Activated T-cell treated with anti-CD3 and anti-CD28 coated beads, Interleukin-2, amount 50 U/mL, for 72 hours (primary cell): ENCODE measurements around the gene STAM2. TPM values are rescaled to one million over a fixed set of nuclear protein-coding genes. Genes with fewer than 3 reads are reported as not detected.
A peak's percentile ranks its signal among the peaks of the same experiment; 100 is the strongest.
"Not testable (repeated sequence)": the region's sequence is repeated elsewhere in the genome, so short reads cannot be mapped to it uniquely, and the experiment has no call there.

Source experiments
- ATAC-seq, 2 donors: fragments of 150-1000 bp; cut with Tn5 transposase; replicated peaks in 1 of 2; 2 replicates each; pipeline ENCODE4 v1.10.0; 2021; ENCODE audit warnings: moderate library complexity in 2 of 2, mild to moderate bottlenecking in 1 of 2
- DNase-seq, 2 donors: peaks; one replicate each; pipeline ENCODE4 v3.0.0; 2021 to 2022; ENCODE audit warnings: mixed read lengths in 1 of 2
- H3K27ac Mint-ChIP-seq: one replicate; pipeline ENCODE4 v1.8.0; 2022; ENCODE audit warnings: mild to moderate bottlenecking, moderate library complexity, mixed read lengths
- H3K27me3 Mint-ChIP-seq: one replicate; pipeline ENCODE4 v1.8.0; 2022; ENCODE audit warnings: low read depth, mixed read lengths
- H3K36me3 Mint-ChIP-seq, 2 donors: one replicate each; pipeline ENCODE4 v1.8.0; 2022; ENCODE audit warnings: mixed read lengths in 2 of 2, mild to moderate bottlenecking in 1 of 2; ENCODE audit not compliant: insufficient read depth in 2 of 2
- H3K4me1 Mint-ChIP-seq: one replicate; pipeline ENCODE4 v1.8.0; 2022; ENCODE audit warnings: low read depth, mixed read lengths
- H3K4me3 Mint-ChIP-seq, 2 donors: one replicate each; pipeline ENCODE4 v1.8.0; 2022; ENCODE audit warnings: mild to moderate bottlenecking in 2 of 2, mixed read lengths in 2 of 2, moderate library complexity in 2 of 2
- H3K9me3 Mint-ChIP-seq, 2 donors: one replicate each; pipeline ENCODE4 v1.8.0; 2022; ENCODE audit warnings: mixed read lengths in 2 of 2
- total RNA-seq, 2 donors: library from RNA; stranded (reverse); gene quantifications; one replicate each; pipeline ENCODE4 v1.2.3, GENCODE V29; 2022

The STAM2 gene
- total RNA-seq, 2 donors from 2014 or later, result 16.7 to 17.1 TPM

- not testable (repeated sequence) for H3K9me3 Mint-ChIP-seq, H3K36me3 Mint-ChIP-seq, ATAC-seq, DNase-seq, H3K27ac Mint-ChIP-seq, H3K4me3 Mint-ChIP-seq, H3K27me3 Mint-ChIP-seq, H3K4me1 Mint-ChIP-seq
These were observed 11.2 kb upstream of the STAM2 start for GRCh38 chr2:152186808-152187207.

- DNase-seq (no peak), ATAC-seq (no peak)
- no peak overlapping the region for H3K27ac Mint-ChIP-seq
- peaks cover 2 to 5% of the 10 kb centered on the region in 2 donors for H3K36me3 Mint-ChIP-seq
- H3K4me1 Mint-ChIP-seq, result peaks cover 4% of the 10 kb centered on the region
- no peaks in the 10 kb centered on the region for H3K9me3 Mint-ChIP-seq
- H3K27me3 Mint-ChIP-seq, result peaks cover 8% of the 10 kb centered on the region
- no peak overlapping the region for H3K4me3 Mint-ChIP-seq
These were observed 10.7 kb upstream of the STAM2 start for GRCh38 chr2:152186262-152186661.

- H3K9me3 Mint-ChIP-seq, result no peaks in the 10 kb centered on the region
- DNase-seq (no peak), ATAC-seq (no peak)
- H3K27ac Mint-ChIP-seq, result no peak overlapping the region
- peaks cover 4% of the 10 kb centered on the region for H3K4me1 Mint-ChIP-seq
- no peak overlapping the region for H3K4me3 Mint-ChIP-seq
- peaks cover 2 to 5% of the 10 kb centered on the region in 2 donors for H3K36me3 Mint-ChIP-seq
- peaks cover 5% of the 10 kb centered on the region for H3K27me3 Mint-ChIP-seq
These were observed 8.0 kb upstream of the STAM2 start for GRCh38 chr2:152183401-152184073.

GRCh38 chr2:152177667-152178066 is 2.1 kb upstream of the STAM2 start:
- H3K27ac Mint-ChIP-seq, DNase-seq, H3K4me3 Mint-ChIP-seq, H3K36me3 Mint-ChIP-seq, ATAC-seq, H3K27me3 Mint-ChIP-seq, H3K9me3 Mint-ChIP-seq: not testable (repeated sequence)
- peaks cover 26% of the 10 kb centered on the region for H3K4me1 Mint-ChIP-seq

DNA sequence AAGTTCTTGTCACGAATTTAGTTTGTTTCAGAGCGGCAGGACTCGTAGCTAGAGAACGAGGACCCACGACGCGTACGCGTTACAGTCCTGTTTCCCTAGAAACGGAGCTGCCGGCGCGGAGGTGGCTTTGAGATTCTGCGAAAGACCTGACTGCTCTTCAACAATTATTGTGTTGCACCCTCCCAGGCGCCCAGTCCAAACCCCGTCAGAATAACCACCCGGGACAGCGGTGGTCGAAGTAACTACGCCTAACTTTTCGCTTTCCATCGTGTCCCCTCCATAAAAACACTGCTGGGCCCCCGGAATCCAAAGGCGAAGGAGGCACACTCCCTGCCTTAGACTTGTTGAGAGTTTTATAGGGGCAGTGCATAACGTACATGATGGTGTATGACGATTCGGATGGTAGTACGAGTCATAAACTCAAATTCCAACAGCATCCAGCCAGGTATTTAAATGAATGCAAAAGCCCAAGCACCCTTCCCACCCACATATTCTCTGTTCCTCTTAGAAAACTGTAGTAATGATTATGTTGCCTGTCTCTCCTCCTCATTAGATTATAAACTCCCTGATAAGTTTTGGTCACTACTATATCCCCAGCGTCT is 651 bp upstream of the STAM2 start:
- DNase-seq (no peak), ATAC-seq (peak; percentile 8 to 23)
- Mint-ChIP-seq H3K27ac (peak overlapping the region; percentile 100), H3K4me1 (peaks cover 39% of the 10 kb centered on the region), H3K27me3 (no peaks in the 10 kb centered on the region), H3K4me3 (peak overlapping the region; percentile 98 to 99), H3K9me3 (no peaks in the 10 kb centered on the region), H3K36me3 (peaks cover 0 to 2% of the 10 kb centered on the region in 2 donors)

DNA sequence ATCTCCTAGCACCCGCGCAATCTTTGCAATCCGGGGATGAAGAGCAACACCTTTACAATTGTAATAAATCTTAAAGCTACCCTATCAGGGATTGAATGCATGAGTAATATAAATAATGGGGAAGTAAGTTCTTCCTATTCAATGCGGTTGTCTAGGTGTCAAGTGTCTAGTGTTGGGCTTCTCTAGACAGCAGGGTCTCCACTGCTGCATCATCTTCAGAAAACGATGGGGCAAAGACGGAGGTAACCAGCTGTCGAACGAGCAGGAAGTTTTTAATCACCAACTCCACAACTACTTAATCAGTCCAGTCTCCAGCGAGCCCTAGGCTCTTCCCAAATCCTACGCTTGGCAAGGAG is 573 bp downstream of the STAM2 start:
- Mint-ChIP-seq H3K9me3 (no peaks in the 10 kb centered on the region), H3K36me3 (peaks cover 0 to 2% of the 10 kb centered on the region in 2 donors), H3K27ac (peak overlapping the region; percentile 100), H3K4me3 (peak overlapping the region; percentile 98 to 99), H3K27me3 (no peaks in the 10 kb centered on the region), H3K4me1 (peaks cover 39% of the 10 kb centered on the region)
- no peak for DNase-seq
- peak; percentile 9 to 11 for ATAC-seq

DNA sequence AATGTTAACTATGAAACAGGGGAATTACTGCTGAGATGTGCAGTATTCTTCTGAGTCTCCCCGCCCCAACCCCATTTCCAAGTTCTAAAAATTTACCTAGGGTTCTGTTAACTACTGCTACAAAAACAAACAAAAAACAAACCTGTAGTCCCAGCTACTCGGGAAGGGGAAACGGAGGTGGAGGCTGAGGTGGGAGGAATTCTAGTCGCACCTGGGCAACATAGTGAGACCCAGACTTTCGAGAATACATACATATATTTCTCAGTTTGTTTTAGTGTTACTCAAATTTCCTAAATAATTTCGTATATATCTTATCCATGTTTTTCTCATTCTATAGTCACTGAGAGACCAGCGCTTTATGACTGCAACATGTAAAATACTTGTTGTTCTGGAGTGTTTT is 989 bp downstream of the STAM2 start:
- H3K27me3 Mint-ChIP-seq, result no peaks in the 10 kb centered on the region
- H3K9me3 Mint-ChIP-seq, result no peaks in the 10 kb centered on the region
- H3K36me3 Mint-ChIP-seq, result peaks cover 0 to 2% of the 10 kb centered on the region in 2 donors
- H3K4me3 Mint-ChIP-seq, result peak overlapping the region; percentile 98 to 99
- DNase-seq, result no peak
- H3K4me1 Mint-ChIP-seq, result peaks cover 41% of the 10 kb centered on the region
- H3K27ac Mint-ChIP-seq, result peak overlapping the region; percentile 100
- no peak for ATAC-seq

DNA sequence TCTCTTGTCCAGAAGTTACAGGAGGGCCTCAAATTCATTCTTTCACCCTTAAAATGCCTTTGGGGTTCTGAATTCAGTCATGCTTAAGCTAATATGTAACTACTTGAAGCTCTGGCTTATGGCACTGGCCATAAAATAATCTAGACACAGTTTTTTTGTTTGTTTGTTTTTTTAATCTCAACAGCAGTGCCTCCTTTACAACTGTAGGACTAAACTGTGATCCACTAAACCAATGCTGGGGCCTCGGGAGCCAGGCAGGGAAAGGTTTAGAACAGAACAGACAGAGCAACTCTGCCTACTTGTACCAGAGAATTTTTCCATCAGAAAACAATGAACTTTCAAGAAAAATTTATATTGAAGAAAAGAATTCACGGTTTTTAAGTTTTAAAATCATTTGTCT is 1.7 kb downstream of the STAM2 start:
- H3K4me3 Mint-ChIP-seq, result peak overlapping the region; percentile 98 to 99
- H3K36me3 Mint-ChIP-seq, result peaks cover 0 to 4% of the 10 kb centered on the region in 2 donors
- H3K9me3 Mint-ChIP-seq, result no peaks in the 10 kb centered on the region
- peaks cover 47% of the 10 kb centered on the region for H3K4me1 Mint-ChIP-seq
- H3K27ac Mint-ChIP-seq, result no peak overlapping the region
- H3K27me3 Mint-ChIP-seq, result no peaks in the 10 kb centered on the region
- DNase-seq (no peak), ATAC-seq (no peak)

GRCh38 chr2:152172201-152172785 is 3.3 kb downstream of the STAM2 start:
- ATAC-seq, H3K27ac Mint-ChIP-seq, H3K36me3 Mint-ChIP-seq, H3K27me3 Mint-ChIP-seq, DNase-seq, H3K9me3 Mint-ChIP-seq, H3K4me3 Mint-ChIP-seq: not testable (repeated sequence)
- peaks cover 56% of the 10 kb centered on the region for H3K4me1 Mint-ChIP-seq

DNA sequence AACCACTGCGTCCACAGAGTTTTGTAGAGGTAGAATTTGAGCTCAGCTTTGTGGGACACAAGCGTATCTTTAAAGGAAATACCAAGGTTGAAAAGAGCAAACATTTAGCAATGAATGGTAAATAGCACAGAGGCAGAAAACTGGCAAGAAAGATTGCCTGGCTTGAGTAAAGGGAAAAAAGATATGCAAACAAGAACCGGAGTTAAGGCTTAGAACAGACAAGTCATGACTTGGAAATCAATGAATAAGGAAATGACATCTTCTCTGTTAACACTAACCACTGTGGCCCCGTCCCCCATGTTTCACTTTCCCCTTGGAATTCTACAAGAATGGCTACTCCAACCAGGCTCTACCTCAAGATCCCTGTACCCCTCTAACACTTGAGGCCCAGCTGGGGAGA is 3.8 kb downstream of the STAM2 start:
- no peaks in the 10 kb centered on the region for H3K9me3 Mint-ChIP-seq
- peaks cover 0 to 5% of the 10 kb centered on the region in 2 donors for H3K36me3 Mint-ChIP-seq
- DNase-seq (no peak), ATAC-seq (no peak)
- peaks cover 58% of the 10 kb centered on the region for H3K4me1 Mint-ChIP-seq
- no peaks in the 10 kb centered on the region for H3K27me3 Mint-ChIP-seq
- no peak overlapping the region for H3K27ac Mint-ChIP-seq
- peak overlapping the region in 1 of 2 donors; percentile 1 for H3K4me3 Mint-ChIP-seq

- ATAC-seq, H3K36me3 Mint-ChIP-seq, DNase-seq, H3K9me3 Mint-ChIP-seq, H3K27me3 Mint-ChIP-seq, H3K4me3 Mint-ChIP-seq: not testable (repeated sequence)
- Mint-ChIP-seq H3K4me1 (peaks cover 69% of the 10 kb centered on the region), H3K27ac (peak overlapping the region; percentile 75)
These were observed 6.4 kb downstream of the STAM2 start for GRCh38 chr2:152169158-152169557.

DNA sequence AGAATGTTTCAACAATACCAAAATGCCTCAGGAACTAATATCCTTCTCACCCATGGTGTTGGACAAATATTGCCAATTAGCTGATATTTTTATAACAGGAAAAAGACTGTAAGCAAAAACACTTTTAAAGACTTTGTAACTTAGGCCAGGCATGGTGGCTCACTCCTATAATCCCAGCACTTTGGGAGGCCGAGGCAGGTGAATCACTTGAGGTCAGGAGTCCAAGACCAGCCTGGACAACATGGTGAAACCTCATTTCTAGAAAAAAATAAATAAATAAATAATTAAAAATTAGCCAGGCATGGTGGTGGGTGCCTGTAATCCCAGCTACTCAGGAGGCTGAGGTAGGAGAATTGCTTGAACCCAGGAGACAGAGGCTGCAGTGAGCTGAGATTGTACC is 8.1 kb downstream of the STAM2 start:
- H3K27ac Mint-ChIP-seq, DNase-seq, H3K27me3 Mint-ChIP-seq, H3K9me3 Mint-ChIP-seq, H3K36me3 Mint-ChIP-seq, H3K4me3 Mint-ChIP-seq, ATAC-seq: not testable (repeated sequence)
- peaks cover 59% of the 10 kb centered on the region for H3K4me1 Mint-ChIP-seq

DNA sequence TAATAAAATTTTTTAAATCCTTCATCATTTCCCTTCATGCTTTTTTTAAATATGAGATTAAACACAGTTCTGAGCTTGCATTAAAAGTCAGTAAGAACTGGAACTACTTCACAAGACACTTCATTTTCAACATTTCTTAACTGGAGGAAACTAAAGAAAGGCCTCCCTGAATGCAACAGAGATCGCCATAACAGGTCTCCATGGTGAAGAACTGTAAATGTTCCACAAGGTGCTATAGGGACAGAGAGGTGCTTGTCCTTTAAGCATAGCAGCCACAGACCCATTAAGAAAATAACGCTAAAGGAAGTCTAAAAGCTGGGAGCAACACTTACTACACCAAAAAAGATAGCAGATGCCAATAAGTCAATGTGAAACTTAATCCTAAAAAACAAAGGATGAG is 8.5 kb downstream of the STAM2 start:
- H3K36me3 Mint-ChIP-seq, result peaks cover 0 to 3% of the 10 kb centered on the region in 2 donors
- H3K27me3 Mint-ChIP-seq, result no peaks in the 10 kb centered on the region
- ATAC-seq (peak; percentile 7 to 25), DNase-seq (no peak)
- peak overlapping the region; percentile 46 for H3K27ac Mint-ChIP-seq
- no peaks in the 10 kb centered on the region for H3K9me3 Mint-ChIP-seq
- H3K4me3 Mint-ChIP-seq, result peak overlapping the region; percentile 43 to 48
- peaks cover 55% of the 10 kb centered on the region for H3K4me1 Mint-ChIP-seq
